A549 (cell line): Measurements from ENCODE around the gene EXOSC1.

Experiments used
- CTCF ChIP-seq: fragments of >200 bp; sonication (Bioruptor Twin); formaldehyde crosslinking; IDR thresholded peaks from 3 replicates; pipeline ENCODE4 v1.5.1; 2016
- EHMT2 ChIP-seq: fragments of 200-600 bp; sonication (generic); IDR thresholded peaks from 2 replicates; pipeline ENCODE4 v1.6.1; 2016; ENCODE audit warnings: antibody characterized with exemption, low read depth, mild to moderate bottlenecking, moderate library complexity
- ELK1 ChIP-seq: fragments of 150-350 bp; IDR thresholded peaks from 2 replicates; pipeline ENCODE4 v1.6.1; 2014; ENCODE audit warnings: low read depth, mild to moderate bottlenecking, low read length
- EP300 ChIP-seq, 2 experiments: fragments of >200 bp; sonication (Bioruptor Twin); formaldehyde crosslinking; IDR thresholded peaks; 2 replicates in 1 of 2; 3 replicates in 1 of 2; pipeline ENCODE4 v1.6.1; 2016 to 2017
- ESRRA ChIP-seq: fragments of 150-350 bp; IDR thresholded peaks from 2 replicates; pipeline ENCODE4 v1.6.1; 2014; ENCODE audit warnings: mild to moderate bottlenecking, low read length, borderline replicate concordance
- KDM1A ChIP-seq: fragments of 200-600 bp; sonication (generic); IDR thresholded peaks from 2 replicates; pipeline ENCODE4 v1.6.1; 2016; ENCODE audit warnings: low read depth, mild to moderate bottlenecking
- KDM5A ChIP-seq: fragments of 200-600 bp; sonication (generic); IDR thresholded peaks from 2 replicates; pipeline ENCODE4 v1.6.1; 2016; ENCODE audit warnings: antibody characterized with exemption, mild to moderate bottlenecking
- MYC ChIP-seq: IDR thresholded peaks from 2 replicates; pipeline ENCODE4 v1.6.1; 2012; ENCODE audit warnings: mild to moderate bottlenecking, inconsistent platforms, low read length, improper control_type of control experiment, borderline replicate concordance
- POLR2A ChIP-seq: IDR thresholded peaks from 2 replicates; pipeline ENCODE4 v1.6.1; 2012; ENCODE audit warnings: mild to moderate bottlenecking, low read length
- SREBF2 ChIP-seq: fragments of 450-650 bp; IDR thresholded peaks from 2 replicates; pipeline ENCODE4 v1.6.1; 2014; ENCODE audit warnings: mild to moderate bottlenecking, moderate library complexity
- TF ChIP-seq, protein P1 (sequence below): IDR thresholded peaks from 2 replicates; pipeline ENCODE4 v1.6.1; 2012
- TF ChIP-seq, protein P2 (sequence below): fragments of 450-650 bp; IDR thresholded peaks from 2 replicates; pipeline ENCODE4 v1.6.1; 2014; ENCODE audit warnings: antibody characterized with exemption

DNA sequence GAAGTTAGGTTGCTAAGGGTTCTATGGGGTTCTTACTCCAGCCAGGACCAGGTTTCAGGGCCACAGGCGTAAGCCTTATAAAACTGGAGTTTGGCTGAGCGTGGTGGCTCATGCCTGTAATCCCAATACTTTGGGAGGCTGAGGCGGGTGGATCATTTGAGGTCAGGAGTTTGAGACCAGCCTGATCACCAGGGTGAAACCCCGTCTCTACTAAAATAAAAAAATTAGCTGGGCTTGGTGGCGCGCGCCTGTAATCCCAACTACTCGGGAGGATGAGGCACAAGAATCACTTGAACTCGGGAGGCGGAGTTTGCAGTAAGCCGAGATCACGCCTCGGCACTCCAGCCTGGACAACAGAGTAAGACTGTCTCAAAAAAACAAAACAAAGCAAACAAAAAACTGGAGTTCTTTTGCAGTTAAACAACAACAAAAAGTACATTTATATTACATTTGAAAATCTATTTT is 44.3 kb downstream of the EXOSC1 start:
- no peak for TF ChIP-seq CTCF
- TF ChIP-seq EP300 (IDR thresholded peaks at IDR 0.05) = no peak
- TF ChIP-seq ESRRA = no peak
- no peak for TF ChIP-seq KDM5A
- TF ChIP-seq, protein P1, sequence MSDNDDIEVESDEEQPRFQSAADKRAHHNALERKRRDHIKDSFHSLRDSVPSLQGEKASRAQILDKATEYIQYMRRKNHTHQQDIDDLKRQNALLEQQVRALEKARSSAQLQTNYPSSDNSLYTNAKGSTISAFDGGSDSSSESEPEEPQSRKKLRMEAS = no peak
- TF ChIP-seq EHMT2 = no peak
- no peak for TF ChIP-seq MYC
- no peak for TF ChIP-seq POLR2A
- TF ChIP-seq, protein P2, sequence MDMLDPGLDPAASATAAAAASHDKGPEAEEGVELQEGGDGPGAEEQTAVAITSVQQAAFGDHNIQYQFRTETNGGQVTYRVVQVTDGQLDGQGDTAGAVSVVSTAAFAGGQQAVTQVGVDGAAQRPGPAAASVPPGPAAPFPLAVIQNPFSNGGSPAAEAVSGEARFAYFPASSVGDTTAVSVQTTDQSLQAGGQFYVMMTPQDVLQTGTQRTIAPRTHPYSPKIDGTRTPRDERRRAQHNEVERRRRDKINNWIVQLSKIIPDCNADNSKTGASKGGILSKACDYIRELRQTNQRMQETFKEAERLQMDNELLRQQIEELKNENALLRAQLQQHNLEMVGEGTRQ = no peak
- TF ChIP-seq SREBF2 = no peak
- TF ChIP-seq KDM1A = no peak
- TF ChIP-seq ELK1 = no peak
